IPS-18c (cell line): ENCODE measurements around the gene PET117.
"Not testable (repeated sequence)": the region's sequence is repeated elsewhere in the genome, so short reads cannot be mapped to it uniquely, and the experiment has no call there.

Experiments used
- H3K4me3 ChIP-seq: 2 replicates; pipeline ENCODE4 v1.7.0; 2013; ENCODE audit warnings: low read depth, mild to moderate bottlenecking, low read length, moderate library complexity; ENCODE audit not compliant: insufficient read depth
- H3K9me3 ChIP-seq: one replicate; pipeline ENCODE4 v1.6.1; 2013; ENCODE audit warnings: mild to moderate bottlenecking, low read length, moderate library complexity; ENCODE audit not compliant: control insufficient read depth, insufficient read depth

The PET117 gene

GRCh38 chr20:18138639-18139583, 1.2 kb downstream of the PET117 start:
- H3K9me3 ChIP-seq: no peaks in the 10 kb centered on the region
- H3K4me3 ChIP-seq: peak overlapping the region; percentile 97

DNA sequence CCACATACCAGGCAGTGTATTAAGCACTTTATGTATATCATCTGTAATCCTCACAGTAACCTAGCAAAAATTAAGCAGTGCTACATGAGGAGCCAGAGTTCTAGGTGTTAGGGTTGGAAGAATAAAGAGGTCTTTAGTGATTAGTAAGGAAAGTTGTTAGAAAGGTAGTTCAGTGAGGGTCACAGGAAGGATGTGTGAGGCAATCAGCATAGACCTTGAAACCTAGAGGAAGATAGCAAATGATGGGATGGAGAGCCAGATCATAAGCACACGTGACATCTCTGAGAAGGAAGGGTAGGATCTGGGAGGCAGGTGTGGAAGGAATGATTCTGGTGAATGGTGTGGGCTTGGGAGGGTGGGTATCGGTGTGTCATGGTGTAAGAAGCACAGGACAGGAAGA, 2.2 kb downstream of the PET117 start:
- no peak overlapping the region; the same call in 1 of the 2 replicates for H3K4me3 ChIP-seq
- H3K9me3 ChIP-seq: no peaks in the 10 kb centered on the region

DNA sequence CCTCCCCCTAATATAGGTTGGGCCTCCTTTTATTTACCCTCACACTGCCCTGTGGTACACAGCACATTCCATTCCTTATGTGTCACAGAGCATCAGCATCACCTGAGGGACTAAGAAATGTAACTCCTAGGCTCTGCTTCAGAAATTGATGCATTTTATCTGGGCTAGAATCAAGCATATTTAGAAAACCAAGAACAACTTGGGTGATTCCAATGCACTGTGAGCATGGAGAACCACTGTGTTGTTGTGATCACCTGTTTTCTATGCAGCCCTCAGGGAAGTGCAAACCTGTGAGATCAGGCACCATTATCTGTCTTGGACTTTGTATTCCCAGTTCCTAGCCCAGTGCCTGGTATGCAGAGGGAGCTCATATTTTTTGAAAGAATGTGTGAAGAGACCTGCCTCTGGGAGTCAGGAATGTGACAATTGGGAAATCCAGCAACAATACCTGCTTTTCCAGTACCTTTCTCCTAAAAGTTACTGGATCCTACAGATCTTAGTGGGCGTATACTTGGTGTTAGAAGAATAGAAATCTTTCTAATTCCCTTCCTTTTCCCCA, 7.0 kb downstream of the PET117 start:
- no peak overlapping the region for H3K4me3 ChIP-seq
- no peaks in the 10 kb centered on the region for H3K9me3 ChIP-seq

GRCh38 chr20:18154342-18154741, 16.7 kb downstream of the PET117 start:
- no peaks in the 10 kb centered on the region for H3K9me3 ChIP-seq
- no peak overlapping the region for H3K4me3 ChIP-seq

GRCh38 chr20:18156045-18156444, 18.4 kb downstream of the PET117 start:
- no peaks in the 10 kb centered on the region for H3K9me3 ChIP-seq
- H3K4me3 ChIP-seq: no peak overlapping the region

DNA sequence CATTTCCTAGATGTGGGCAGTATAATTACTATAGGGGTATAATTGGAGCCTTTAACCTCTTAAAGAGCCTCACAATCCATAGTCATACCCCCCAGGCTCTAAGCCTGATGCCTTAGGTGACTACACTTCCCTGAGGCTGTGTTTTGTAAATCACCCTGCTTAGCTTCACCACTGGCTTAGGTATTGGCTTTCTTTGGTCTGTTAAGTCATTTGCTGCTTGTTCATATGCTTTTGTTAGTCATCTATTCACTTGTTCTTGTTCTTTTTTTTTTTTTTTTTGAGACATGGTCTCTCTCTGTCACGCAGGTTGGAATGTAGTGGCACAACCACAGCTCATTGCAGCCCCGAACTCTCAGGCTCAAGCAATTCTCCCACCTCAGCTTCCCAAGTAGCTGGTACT, 26.7 kb downstream of the PET117 start:
- no peak overlapping the region for H3K4me3 ChIP-seq
- H3K9me3 ChIP-seq: no peaks in the 10 kb centered on the region

- no peaks in the 10 kb centered on the region for H3K9me3 ChIP-seq
- no peak overlapping the region for H3K4me3 ChIP-seq
Observed at GRCh38 chr20:18165553-18165952, 27.9 kb downstream of the PET117 start.

DNA sequence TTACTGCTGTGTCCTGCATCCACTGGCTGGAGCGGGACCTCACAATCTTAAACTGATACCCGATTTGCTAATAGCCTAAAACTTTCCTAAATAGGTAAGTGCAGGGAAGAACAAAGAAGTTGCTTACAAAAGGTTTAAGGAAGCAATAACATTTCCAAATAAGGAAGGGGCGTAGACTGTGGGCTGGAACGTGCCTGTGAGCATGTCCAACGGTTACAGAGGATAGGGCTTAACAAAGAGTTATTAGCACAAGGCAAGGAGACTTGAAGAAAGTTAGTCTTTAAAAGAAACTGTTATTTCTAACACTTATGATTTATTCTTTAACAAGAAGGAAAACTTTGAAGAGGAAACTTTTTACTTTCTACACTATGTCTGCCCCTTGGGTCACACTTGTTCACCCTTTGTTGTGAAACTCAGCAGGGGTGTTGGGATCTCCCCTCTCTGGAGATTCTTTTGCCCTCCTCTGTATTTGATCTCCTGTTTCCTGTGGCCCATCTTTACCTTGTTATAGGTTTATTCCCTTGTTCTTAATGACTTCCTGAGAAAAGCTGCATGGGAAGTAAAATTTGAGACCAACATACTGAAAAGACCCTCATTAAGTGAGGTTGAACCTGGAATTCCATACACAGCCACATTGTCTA, 28.7 kb downstream of the PET117 start:
- Histone ChIP-seq H3K4me3 (no peak overlapping the region), H3K9me3 (no peaks in the 10 kb centered on the region)

GRCh38 chr20:18166950-18167349, 29.3 kb downstream of the PET117 start:
- H3K4me3 ChIP-seq: no peak overlapping the region
- H3K9me3 ChIP-seq: no peaks in the 10 kb centered on the region

DNA sequence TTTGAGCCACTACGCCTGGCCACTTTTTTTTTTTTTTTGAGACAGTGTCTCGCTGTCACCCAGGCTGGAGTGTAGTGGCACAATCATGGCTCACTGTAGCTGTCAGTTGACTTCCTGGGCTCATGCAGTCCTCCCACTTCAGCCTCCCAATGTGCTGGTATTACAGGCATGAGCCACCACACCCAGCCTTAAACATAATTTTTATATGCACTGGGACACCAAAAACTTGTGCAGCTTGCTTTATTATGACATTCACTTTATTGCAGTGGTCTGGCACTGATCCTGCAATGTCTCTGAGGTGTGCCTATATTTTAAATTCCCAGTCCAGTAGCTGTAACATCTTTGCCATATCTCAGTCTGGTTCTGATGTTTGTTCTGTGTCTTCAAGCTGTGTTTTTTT, 34.7 kb downstream of the PET117 start:
- no peak overlapping the region for H3K4me3 ChIP-seq
- no peaks in the 10 kb centered on the region for H3K9me3 ChIP-seq

GRCh38 chr20:18174906-18175683, 37.4 kb downstream of the PET117 start:
- Histone ChIP-seq H3K4me3 (no peak overlapping the region), H3K9me3 (peaks cover 5% of the 10 kb centered on the region)

- peaks cover 5% of the 10 kb centered on the region for H3K9me3 ChIP-seq
- no peak overlapping the region for H3K4me3 ChIP-seq
Observed at GRCh38 chr20:18176318-18176785, 38.7 kb downstream of the PET117 start.

DNA sequence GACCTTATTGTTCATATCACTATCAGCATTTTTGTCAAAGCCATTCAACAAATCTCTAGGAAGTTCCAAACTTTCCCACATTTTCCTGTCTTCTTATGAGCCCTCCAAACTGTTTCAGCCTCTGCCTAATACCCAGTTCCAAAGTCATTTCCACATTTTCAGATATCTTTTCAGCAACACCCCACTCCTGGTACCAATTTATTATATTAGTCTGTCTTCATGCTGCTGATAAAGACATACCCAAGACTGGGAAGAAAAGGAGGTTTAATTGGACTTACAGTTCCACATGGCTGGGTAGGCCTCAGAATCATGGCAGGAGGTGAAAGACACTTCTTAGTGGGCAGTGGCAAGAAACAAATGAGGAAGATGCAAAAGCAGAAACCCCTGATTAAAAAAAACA, 42.7 kb downstream of the PET117 start:
- H3K9me3 ChIP-seq, H3K4me3 ChIP-seq: not testable (repeated sequence)

DNA sequence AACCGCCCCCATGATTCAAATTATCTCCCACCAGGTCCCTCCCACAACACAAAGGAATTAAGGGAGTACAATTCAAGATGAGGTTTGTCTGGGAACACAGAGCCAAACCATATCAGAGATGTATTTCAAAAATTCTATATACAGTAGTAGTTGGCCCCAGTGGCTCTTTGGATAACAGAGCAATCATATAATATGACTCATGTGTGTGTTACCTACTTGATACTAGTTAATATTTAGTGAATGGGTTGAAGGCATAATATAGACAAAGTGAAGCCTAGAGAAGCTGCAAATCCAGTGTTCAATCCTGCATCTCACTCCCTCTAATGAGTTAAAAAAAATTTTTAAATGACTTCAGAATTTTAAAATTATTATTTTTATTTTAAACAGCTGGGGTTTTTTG, 43.2 kb downstream of the PET117 start:
- Histone ChIP-seq H3K9me3 (peaks cover 5% of the 10 kb centered on the region), H3K4me3 (no peak overlapping the region)

GRCh38 chr20:18187020-18187419, 49.4 kb downstream of the PET117 start:
- H3K4me3 ChIP-seq: no peak overlapping the region
- no peaks in the 10 kb centered on the region for H3K9me3 ChIP-seq

DNA sequence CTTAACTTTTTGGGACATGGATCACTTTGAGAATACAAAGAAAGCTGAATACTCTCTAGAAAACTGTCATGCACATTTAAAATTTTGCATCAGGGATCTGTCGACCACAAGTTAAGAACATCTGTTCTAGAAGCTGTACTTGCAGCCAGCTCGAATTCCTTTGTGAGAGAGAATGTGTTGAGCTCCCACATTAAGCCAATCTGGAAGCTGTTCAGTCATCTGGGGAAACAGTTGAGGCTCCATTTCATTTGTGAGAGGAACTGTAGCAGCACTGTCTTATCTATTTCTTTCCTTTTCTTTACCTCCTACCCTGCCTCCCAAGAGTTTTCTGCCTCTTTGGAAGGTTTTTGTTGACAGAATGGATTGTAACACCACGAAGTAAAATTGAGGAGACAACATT, 50.8 kb downstream of the PET117 start:
- no peak overlapping the region for H3K4me3 ChIP-seq
- H3K9me3 ChIP-seq: no peaks in the 10 kb centered on the region
